GM12874 (cell line): Measurements from ENCODE around the gene AOPEP.

Experiments used
- TF ChIP-seq, protein P1 (sequence below): IDR thresholded peaks from 2 replicates; pipeline ENCODE4 v1.5.1; 2011; ENCODE audit warnings: low read depth, mild to moderate bottlenecking, control low read depth, low read length, moderate library complexity; ENCODE audit not compliant: insufficient read depth

The AOPEP gene

DNA sequence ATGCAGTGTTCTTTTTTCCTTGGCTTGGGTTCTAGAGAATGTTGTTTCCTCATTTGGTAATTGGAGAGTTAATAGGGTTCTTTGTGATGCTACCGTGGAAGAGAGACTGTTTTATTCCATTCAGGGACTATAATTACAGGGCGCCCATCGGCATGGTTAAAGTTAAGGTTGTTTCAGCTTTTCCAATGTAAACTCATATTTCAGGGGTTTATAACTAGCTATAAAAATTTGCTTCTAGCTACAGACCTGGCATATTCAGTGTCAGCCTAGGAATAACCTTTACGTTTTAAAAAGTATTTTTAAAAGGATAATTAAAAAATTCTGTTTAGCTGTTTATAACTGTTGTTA lies 99.1 kb downstream of the AOPEP start:
- TF ChIP-seq, protein P1, sequence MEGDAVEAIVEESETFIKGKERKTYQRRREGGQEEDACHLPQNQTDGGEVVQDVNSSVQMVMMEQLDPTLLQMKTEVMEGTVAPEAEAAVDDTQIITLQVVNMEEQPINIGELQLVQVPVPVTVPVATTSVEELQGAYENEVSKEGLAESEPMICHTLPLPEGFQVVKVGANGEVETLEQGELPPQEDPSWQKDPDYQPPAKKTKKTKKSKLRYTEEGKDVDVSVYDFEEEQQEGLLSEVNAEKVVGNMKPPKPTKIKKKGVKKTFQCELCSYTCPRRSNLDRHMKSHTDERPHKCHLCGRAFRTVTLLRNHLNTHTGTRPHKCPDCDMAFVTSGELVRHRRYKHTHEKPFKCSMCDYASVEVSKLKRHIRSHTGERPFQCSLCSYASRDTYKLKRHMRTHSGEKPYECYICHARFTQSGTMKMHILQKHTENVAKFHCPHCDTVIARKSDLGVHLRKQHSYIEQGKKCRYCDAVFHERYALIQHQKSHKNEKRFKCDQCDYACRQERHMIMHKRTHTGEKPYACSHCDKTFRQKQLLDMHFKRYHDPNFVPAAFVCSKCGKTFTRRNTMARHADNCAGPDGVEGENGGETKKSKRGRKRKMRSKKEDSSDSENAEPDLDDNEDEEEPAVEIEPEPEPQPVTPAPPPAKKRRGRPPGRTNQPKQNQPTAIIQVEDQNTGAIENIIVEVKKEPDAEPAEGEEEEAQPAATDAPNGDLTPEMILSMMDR = no peak

DNA sequence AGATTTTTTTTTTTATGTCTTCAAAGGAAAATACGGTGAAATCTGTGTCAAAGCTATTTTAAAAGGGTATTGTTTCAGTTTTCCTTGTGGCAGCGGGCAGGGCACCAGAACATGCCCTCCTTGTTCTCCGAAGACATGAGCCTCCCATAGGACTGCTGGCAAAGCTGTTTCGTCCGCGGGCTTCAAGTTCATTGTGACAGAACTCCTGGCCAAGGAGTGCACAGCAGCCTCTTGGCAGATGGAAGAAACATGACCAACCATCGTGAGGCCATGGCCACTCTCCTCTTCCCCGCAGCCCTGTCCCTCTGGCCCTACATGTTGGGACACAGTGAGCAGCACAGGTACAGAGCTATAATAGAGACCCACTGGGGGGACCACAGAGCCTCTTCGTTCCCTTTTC lies 99.5 kb downstream of the AOPEP start:
- TF ChIP-seq, protein P1 = no peak

DNA sequence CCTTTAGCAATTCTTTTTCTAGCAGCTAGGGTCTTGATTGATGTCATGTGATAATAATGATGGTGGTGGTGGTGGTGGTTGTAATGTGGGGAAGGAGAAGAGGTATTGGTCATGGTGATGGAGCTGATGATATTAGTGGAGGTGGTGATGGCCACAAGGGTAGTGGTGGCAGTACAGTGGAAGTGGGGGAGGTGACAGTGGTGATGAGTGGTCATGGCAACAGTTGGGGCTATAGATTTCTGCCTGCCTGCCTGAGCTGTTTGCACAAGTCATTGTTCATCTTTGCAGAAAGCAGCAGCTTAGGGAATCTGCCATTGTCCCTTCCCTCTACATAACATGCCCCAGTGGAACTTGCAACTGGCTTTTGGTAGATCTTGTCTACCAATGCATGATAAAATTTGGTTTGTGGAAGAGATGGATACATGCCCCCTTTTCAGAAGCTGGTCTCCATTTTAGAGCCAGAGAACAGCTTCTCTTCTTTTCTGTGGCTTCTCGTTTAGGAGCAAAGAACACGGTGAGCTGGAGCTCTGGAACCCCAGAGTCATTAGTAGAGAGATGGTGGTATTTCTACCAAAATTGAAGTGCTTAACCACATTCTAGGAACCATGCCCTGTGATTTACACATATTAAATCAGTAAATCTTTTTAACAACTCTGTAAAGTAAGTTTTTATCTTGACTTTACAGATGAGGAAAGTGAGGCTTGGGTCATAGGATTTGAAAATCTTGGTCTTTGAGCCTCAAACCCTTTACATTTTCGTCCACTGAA lies 100.3 kb downstream of the AOPEP start:
- TF ChIP-seq, protein P1 = no peak

DNA sequence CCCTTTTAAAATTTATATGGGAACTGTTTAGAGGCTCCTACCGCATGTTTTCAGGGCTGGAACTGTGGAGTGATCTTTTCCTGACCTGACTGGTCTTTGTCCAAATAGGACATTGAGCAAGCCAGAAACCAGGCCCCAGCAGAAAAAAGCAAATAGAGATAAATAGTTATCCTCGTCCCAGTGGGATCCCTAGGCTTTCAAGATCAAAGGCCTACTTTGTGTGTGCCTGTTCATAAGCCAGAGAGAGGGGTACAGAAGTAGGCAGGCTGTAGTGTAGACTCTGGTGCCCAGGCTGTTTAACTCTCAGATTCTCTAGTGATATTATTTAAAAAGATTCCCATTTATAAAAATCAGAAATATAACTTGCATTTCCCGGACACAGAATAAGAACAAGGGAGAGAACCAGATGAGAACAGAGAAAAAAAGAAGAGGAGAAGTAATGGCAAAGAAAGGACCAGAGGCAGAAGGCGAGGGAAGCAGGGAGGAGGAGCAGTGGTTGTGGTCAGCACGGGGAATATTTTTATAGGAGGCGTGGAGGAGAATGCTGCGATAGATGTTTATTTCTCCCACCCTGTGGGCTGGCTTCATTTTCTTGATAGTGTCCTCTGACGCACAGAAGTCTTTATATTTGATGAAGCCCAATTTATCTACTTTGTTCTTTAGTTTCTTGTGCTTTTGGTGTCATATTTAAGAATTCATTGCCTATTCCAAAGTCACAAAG lies 101.2 kb downstream of the AOPEP start:
- TF ChIP-seq, protein P1 = no peak

DNA sequence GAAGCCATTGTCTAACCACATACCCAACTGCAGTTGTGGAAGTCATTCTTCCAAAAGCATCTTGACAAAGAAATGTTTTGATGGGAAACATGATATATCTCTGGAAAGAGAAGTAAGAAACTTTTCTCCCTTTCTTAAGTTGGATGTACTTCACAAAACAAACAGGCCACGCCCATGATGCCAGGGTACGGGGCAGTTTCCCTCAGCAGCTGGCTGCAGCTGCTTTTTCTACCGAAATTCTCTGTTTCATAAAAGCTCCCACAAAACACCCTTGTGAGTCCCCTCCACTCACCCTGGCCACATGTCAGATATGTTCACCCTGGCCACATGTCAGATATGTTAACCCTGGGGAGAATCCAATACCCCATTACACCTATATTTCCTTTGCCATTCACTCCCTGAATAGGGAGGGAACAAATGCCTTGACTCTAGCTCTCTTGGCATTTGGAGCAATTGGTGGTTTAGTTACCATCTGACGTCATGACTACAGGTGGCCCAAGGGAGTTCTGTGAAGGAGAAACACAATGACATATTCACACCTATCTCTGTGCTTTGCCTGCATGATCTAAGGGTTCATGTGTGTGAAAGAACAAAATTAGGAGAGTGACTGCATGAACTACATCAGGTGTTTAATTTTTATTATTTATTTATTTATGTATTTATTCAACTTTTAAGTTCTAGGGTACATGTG lies 103.0 kb downstream of the AOPEP start:
- TF ChIP-seq, protein P1 = no peak

DNA sequence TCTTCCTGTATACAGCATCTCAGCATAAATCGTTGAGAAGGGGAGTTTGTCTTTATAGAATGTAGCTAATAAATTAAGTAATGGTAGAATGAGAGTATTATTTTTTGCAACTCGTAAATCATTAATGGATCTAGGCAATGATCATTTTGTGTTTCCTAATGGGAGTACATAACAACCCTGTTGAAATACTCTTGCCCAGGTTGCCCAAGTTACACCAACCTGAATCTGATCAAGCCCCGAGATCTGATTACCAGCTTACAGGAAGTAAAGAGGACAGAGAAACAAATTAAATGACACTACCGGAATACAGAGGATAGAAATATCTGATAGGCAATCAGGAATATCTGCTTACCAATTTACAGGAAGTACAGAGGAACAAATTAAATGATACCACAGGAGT lies 107.3 kb downstream of the AOPEP start:
- TF ChIP-seq, protein P1 = no peak

DNA sequence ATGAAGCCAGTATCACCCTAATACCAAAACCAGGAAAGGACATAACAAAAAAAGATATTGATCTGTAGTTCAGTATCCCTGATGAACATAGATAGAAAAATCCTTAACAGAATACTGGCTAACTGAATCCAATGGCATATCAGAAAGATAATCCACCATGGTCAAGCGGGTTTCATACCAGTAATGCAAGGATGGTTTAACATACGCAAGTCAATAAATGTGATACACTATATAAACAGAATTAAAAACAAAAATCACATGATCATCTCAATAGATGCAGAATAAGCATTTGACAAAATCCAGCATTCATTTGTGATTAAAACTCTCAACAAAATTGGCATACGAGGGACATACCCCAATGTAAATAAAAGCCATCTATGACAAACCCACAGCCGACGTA lies 110.9 kb downstream of the AOPEP start:
- TF ChIP-seq, protein P1 = no peak
